Measurements from ENCODE around the gene RBM42.
"Not testable (repeated sequence)": the region's sequence is repeated elsewhere in the genome, so short reads cannot be mapped to it uniquely, and the experiment has no call there.

The RBM42 gene

GRCh38 chr19:35622750-35623149 is 6.1 kb upstream of the RBM42 start:
- FAIRE-seq, result no peak

- FAIRE-seq, result no peak
These were observed 5.4 kb upstream of the RBM42 start for GRCh38 chr19:35623327-35624010.

- FAIRE-seq, result no peak
These were observed 622 bp upstream of the RBM42 start for GRCh38 chr19:35628264-35628564.

GRCh38 chr19:35629332-35629633 is 447 bp downstream of the RBM42 start:
- no peak for FAIRE-seq

GRCh38 chr19:35633727-35634440 is 5.0 kb downstream of the RBM42 start:
- FAIRE-seq, result no peak

GRCh38 chr19:35636651-35637050 is 7.8 kb downstream of the RBM42 start:
- no peak for FAIRE-seq

- no peak for FAIRE-seq
These were observed 8.3 kb downstream of the RBM42 start for GRCh38 chr19:35637165-35637564.

GRCh38 chr19:35639321-35639639 is 10.4 kb downstream of the RBM42 start:
- FAIRE-seq, result no peak

GRCh38 chr19:35639863-35640262 is 11.0 kb downstream of the RBM42 start:
- FAIRE-seq, result no peak

GRCh38 chr19:35641515-35642151 is 12.8 kb downstream of the RBM42 start, which contains the start of gene ETV2:
TSS of gene ETV2 (plus strand) at chr19:35641745. CDS start at chr19:35642461, 716 bp downstream.
- no peak for FAIRE-seq

- no peak for FAIRE-seq
These were observed 13.5 kb downstream of the RBM42 start for GRCh38 chr19:35642312-35642711.

- no peak for FAIRE-seq
These were observed 14.0 kb downstream of the RBM42 start for GRCh38 chr19:35642798-35643254.

GRCh38 chr19:35643255-35644205 is 14.7 kb downstream of the RBM42 start:
- FAIRE-seq, result no peak

GRCh38 chr19:35644206-35644986 is 15.6 kb downstream of the RBM42 start:
- no peak for FAIRE-seq

- no peak for FAIRE-seq
These were observed 16.3 kb downstream of the RBM42 start for GRCh38 chr19:35644987-35645679.

GRCh38 chr19:35645680-35646511 is 17.1 kb downstream of the RBM42 start:
- no peak for FAIRE-seq

- FAIRE-seq, result peak; percentile 93
These were observed 19.5 kb downstream of the RBM42 start, which contains the start of gene COX6B1 for GRCh38 chr19:35648017-35648961. TSS of gene COX6B1 (plus strand) at chr19:35648323. CDS start at chr19:35651244, 2,921 bp downstream.

- FAIRE-seq, result no peak
These were observed 21.7 kb downstream of the RBM42 start for GRCh38 chr19:35650581-35650980.

- not testable (repeated sequence) for FAIRE-seq
These were observed 26.0 kb downstream of the RBM42 start for GRCh38 chr19:35654828-35655227.

Data from islet of Langerhans (tissue), 1 donor.